ENCODE measurements around the gene PRR29. TPM values are rescaled to one million over a fixed set of nuclear protein-coding genes. Genes with fewer than 3 reads are reported as not detected.

Gene PRR29
- total and polyA plus RNA-seq, 4 donors = 0.02 to 0.35 (median 0.14) TPM; not detected in 1

- TF ChIP-seq CTCF (IDR thresholded peaks at IDR 0.05; ENCODE audit: low read depth, low read length, missing input control) (no peak), JUND (IDR thresholded peaks at IDR 0.05) (no peak)
Measured at GRCh38 chr17:64009571-64010402, 11.6 kb downstream of the PRR29 start (continued).

- Histone ChIP-seq H3K27ac (ENCODE audit: low read depth in 1 of 2, low read length in 2 of 2) (peak overlapping the region in 1 of 2 donors; percentile 46), H3K9me3 (ENCODE audit: control insufficient read depth in 4 of 4, low read length in 3 of 4) (no peaks in the 10 kb centered on the region), H3K4me1 (ENCODE audit: control insufficient read depth in 4 of 4, insufficient read depth in 4 of 4, low read length in 3 of 4) (no peaks in the 10 kb centered on the region), H3K27me3 (ENCODE audit: control insufficient read depth in 4 of 4, insufficient read depth in 4 of 4, low read length in 3 of 4) (no peaks in the 10 kb centered on the region), H3K36me3 (ENCODE audit: control insufficient read depth in 4 of 4, insufficient read depth in 3 of 4, low read depth in 1 of 4, low read length in 3 of 4) (no peaks in the 10 kb centered on the region), H3K9ac (ENCODE audit: low read depth in 1 of 2, low read length in 2 of 2) (no peak overlapping the region), H3K4me3 (ENCODE audit: low read depth in 1 of 3, low read length in 3 of 3) (no peak overlapping the region)
- no peak for DNase-seq (ENCODE audit: low spot score)
- WGBS = 92% methylated on average over 6 of the region's 6 CpGs
- TF ChIP-seq RXRA (IDR thresholded peaks at IDR 0.05) (no peak), ATF3 (IDR thresholded peaks at IDR 0.05) (no peak), FOXA2 (IDR thresholded peaks at IDR 0.05) (no peak), REST (IDR thresholded peaks at IDR 0.05) (no peak), GABPA (IDR thresholded peaks at IDR 0.05 in 1 of 2, conservative IDR thresholded peaks at IDR 0.05 in 1 of 2) (no peak), TAF1 (conservative IDR thresholded peaks at IDR 0.05) (no peak), EGR1 (IDR thresholded peaks at IDR 0.05; ENCODE audit: low read depth in 2 of 2) (no peak), FOXA1 (IDR thresholded peaks at IDR 0.05) (no peak), HNF4A (conservative IDR thresholded peaks at IDR 0.05) (no peak), MAX (IDR thresholded peaks at IDR 0.05) (no peak)
Measured at GRCh38 chr17:64015447-64015846, 17.3 kb downstream of the PRR29 start.

GRCh38 chr17:64016231-64016784 is 18.2 kb downstream of the PRR29 start:
- Histone ChIP-seq H3K4me1 (ENCODE audit: control insufficient read depth in 4 of 4, insufficient read depth in 4 of 4, low read length in 3 of 4) (no peaks in the 10 kb centered on the region), H3K36me3 (ENCODE audit: control insufficient read depth in 4 of 4, insufficient read depth in 3 of 4, low read depth in 1 of 4, low read length in 3 of 4) (no peaks in the 10 kb centered on the region), H3K9ac (ENCODE audit: low read depth in 1 of 2, low read length in 2 of 2) (no peak overlapping the region), H3K4me3 (ENCODE audit: low read depth in 1 of 3, low read length in 3 of 3) (no peak overlapping the region), H3K9me3 (ENCODE audit: control insufficient read depth in 4 of 4, low read length in 3 of 4) (no peaks in the 10 kb centered on the region), H3K27ac (ENCODE audit: low read depth in 1 of 2, low read length in 2 of 2) (peak overlapping the region; percentile 5 to 23), H3K27me3 (ENCODE audit: control insufficient read depth in 4 of 4, insufficient read depth in 4 of 4, low read length in 3 of 4) (no peaks in the 10 kb centered on the region)
- no peak for DNase-seq (ENCODE audit: low spot score)
- WGBS = 58% methylated on average over 5 of the region's 5 CpGs
- TF ChIP-seq YY1 (IDR thresholded peaks at IDR 0.05) (no peak), EGR1 (IDR thresholded peaks at IDR 0.05; ENCODE audit: low read depth in 2 of 2) (no peak), NR2F2 (IDR thresholded peaks at IDR 0.05) (peak; percentile 83), RXRA (IDR thresholded peaks at IDR 0.05) (no peak), JUND (IDR thresholded peaks at IDR 0.05) (no peak)
